ENCODE results near the gene MAGI1. TPM values are rescaled to one million over a fixed set of nuclear protein-coding genes. Genes with fewer than 3 reads are reported as not detected.

Gene MAGI1
- total RNA-seq, 5 donors from 2014 or later (not counting 1 experiment from before 2014, with no cell fraction given): 0.23 to 0.63 (median 0.29) TPM

DNA sequence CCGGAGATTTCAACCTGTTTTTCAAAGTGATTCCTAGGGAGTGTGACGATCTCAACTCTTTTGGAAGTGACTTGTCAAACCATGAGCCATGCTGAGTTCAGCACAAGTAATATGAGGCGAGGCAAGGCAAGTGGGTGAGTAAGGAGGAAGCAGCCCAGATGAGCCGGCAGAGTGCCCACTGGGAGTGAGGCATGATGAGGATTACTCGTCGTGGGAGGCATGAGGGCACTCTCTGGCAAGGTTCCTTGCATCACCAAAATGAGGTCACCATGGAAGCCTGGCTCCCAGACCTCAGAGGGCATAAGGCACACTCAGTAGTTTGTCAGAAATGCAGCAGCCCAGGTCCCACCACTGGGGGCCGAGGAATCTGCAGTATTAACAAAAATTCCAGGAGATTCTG, 636.1 kb downstream of the MAGI1 start:
- Mint-ChIP-seq H3K4me1 (no peaks in the 10 kb centered on the region), H3K36me3 (no peaks in the 10 kb centered on the region), H3K4me3 (no peak overlapping the region), H3K27me3 (no peaks in the 10 kb centered on the region), H3K27ac (no peak overlapping the region), H3K9me3 (no peaks in the 10 kb centered on the region)
- Histone ChIP-seq H3K9me3 (no peaks in the 10 kb centered on the region), H3K27ac (ENCODE audit: low read length) (no peak overlapping the region), H3K36me3 (ENCODE audit: control insufficient read depth in 2 of 2, extremely low read depth in 1 of 2, insufficient read depth in 1 of 2, low read length in 1 of 2) (no peaks in the 10 kb centered on the region), H3K27me3 (replicated peaks in 1 of 2; ENCODE audit: control insufficient read depth in 2 of 2, extremely low read depth in 1 of 2, insufficient read depth in 2 of 2, low read length in 1 of 2) (no peaks in the 10 kb centered on the region), H3K4me3 (ENCODE audit: control insufficient read depth in 1 of 2, extremely low read depth in 1 of 2, low read length in 1 of 2) (no peak overlapping the region), H3K4me1 (ENCODE audit: control insufficient read depth in 1 of 2, extremely low read depth in 1 of 2, insufficient read depth in 2 of 2, low read length in 2 of 2) (no peaks in the 10 kb centered on the region)
- ChIA-PET CTCF (no interaction called here), POLR2A (no interaction called here)
- ATAC-seq (replicated peaks in 1 of 4): no peak
- DNase-seq: no peak
- 85% methylated on average over 6 of the region's 7 CpGs for WGBS (ENCODE audit: insufficient coverage)

DNA sequence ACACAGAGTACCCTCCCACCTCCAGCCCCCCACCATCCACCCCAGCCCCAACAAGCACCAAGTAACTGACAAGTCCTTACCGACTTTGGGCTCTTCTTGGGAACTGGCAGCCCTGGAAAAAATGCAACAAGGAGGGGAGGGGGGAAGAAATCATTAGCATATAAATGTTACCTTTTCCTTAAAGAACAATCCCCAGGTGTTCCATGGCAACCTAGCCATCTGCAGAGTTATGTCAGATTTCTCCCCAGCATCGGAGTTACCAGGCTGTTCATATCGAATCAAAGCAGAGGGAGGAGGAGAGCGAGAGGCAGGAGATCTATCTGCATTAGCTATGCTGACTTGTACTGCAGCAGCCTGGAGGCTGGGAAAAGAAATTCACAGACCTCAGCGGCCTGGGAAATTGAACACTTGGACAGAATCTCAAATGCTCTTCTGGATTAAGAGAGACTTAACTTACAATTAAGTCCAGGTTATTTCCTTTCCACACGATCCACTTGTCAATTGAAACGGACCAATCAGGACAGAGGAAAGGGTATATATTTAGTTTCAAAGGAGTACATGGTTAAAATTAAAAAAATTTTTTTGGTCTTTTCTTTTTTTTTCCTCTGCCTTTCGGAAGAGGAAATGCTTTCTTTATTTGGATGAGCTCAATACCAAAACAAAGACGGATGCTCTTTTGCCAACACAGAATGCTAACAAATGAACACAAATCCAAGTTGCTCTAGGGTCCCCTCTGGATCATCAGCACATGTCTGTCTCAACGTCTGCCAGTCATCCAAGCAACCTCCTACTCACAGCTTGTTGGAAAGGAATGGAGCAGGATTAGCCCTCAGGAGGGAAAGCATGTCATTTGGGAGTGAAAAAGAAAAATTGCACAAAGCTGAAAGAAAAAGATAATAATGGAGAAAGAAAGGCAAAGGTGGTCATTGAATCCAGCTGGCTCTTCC, 637.1 kb downstream of the MAGI1 start:
- CTCF ChIA-PET: interaction anchor here in 1 of 2 donors (0.6 kb wide), 1 partner anchor 42 kb away, joined by 3 read pairs; no protein-coding TSS in a partner anchor
- WGBS (ENCODE audit: insufficient coverage): 77% methylated on average over 3 of the region's 10 CpGs
- POLR2A ChIA-PET: no interaction called here
- Histone ChIP-seq H3K27me3 (replicated peaks in 1 of 2; ENCODE audit: control insufficient read depth in 2 of 2, extremely low read depth in 1 of 2, insufficient read depth in 2 of 2, low read length in 1 of 2) (no peaks in the 10 kb centered on the region), H3K36me3 (ENCODE audit: control insufficient read depth in 2 of 2, extremely low read depth in 1 of 2, insufficient read depth in 1 of 2, low read length in 1 of 2) (no peaks in the 10 kb centered on the region), H3K27ac (ENCODE audit: low read length) (no peak overlapping the region), H3K9me3 (no peaks in the 10 kb centered on the region), H3K4me3 (ENCODE audit: control insufficient read depth in 1 of 2, extremely low read depth in 1 of 2, low read length in 1 of 2) (no peak overlapping the region), H3K4me1 (ENCODE audit: control insufficient read depth in 1 of 2, extremely low read depth in 1 of 2, insufficient read depth in 2 of 2, low read length in 2 of 2) (no peaks in the 10 kb centered on the region)
- Mint-ChIP-seq H3K27ac (no peak overlapping the region), H3K4me3 (no peak overlapping the region), H3K4me1 (no peaks in the 10 kb centered on the region), H3K9me3 (no peaks in the 10 kb centered on the region), H3K27me3 (no peaks in the 10 kb centered on the region), H3K36me3 (no peaks in the 10 kb centered on the region)
- DNase-seq (no peak), ATAC-seq (replicated peaks in 1 of 4) (no peak)

DNA sequence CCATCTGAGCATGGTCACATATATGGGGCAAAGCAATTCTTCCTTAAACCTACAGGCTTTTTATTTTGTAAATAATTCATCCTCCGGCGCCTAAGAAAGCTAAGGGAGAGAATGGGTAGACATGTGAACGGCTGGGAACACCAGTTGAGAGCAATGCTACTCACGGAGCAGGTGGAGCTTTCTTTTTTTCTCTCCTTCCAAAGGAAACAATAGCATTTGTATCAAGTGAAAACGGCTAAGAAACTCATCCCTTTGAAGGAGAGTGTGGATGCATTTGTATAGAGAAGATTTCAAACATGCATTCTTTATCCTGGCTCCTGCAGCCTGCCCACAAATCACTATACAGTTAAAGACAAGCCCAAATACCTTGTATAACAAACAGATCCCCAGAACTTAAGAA, 637.8 kb downstream of the MAGI1 start:
- no peak for ATAC-seq (replicated peaks in 1 of 4)
- Histone ChIP-seq H3K36me3 (ENCODE audit: control insufficient read depth in 2 of 2, extremely low read depth in 1 of 2, insufficient read depth in 1 of 2, low read length in 1 of 2) (no peaks in the 10 kb centered on the region), H3K27me3 (replicated peaks in 1 of 2; ENCODE audit: control insufficient read depth in 2 of 2, extremely low read depth in 1 of 2, insufficient read depth in 2 of 2, low read length in 1 of 2) (no peaks in the 10 kb centered on the region), H3K4me3 (ENCODE audit: control insufficient read depth in 1 of 2, extremely low read depth in 1 of 2, low read length in 1 of 2) (no peak overlapping the region), H3K27ac (ENCODE audit: low read length) (no peak overlapping the region), H3K9me3 (no peaks in the 10 kb centered on the region), H3K4me1 (ENCODE audit: control insufficient read depth in 1 of 2, extremely low read depth in 1 of 2, insufficient read depth in 2 of 2, low read length in 2 of 2) (no peaks in the 10 kb centered on the region)
- Mint-ChIP-seq H3K36me3 (no peaks in the 10 kb centered on the region), H3K4me3 (no peak overlapping the region), H3K27me3 (no peaks in the 10 kb centered on the region), H3K9me3 (peaks cover 0 to 2% (median 0%) of the 10 kb centered on the region in 3 donors), H3K4me1 (no peaks in the 10 kb centered on the region), H3K27ac (no peak overlapping the region)
- CTCF ChIA-PET: no interaction called here
- no CpG with 5 or more reads among the region's 5 CpGs for WGBS (ENCODE audit: insufficient coverage)
- POLR2A ChIA-PET: no interaction called here
- no peak for DNase-seq

- Histone ChIP-seq H3K4me3 (ENCODE audit: control insufficient read depth in 1 of 2, extremely low read depth in 1 of 2, low read length in 1 of 2) (no peak overlapping the region), H3K4me1 (ENCODE audit: control insufficient read depth in 1 of 2, extremely low read depth in 1 of 2, insufficient read depth in 2 of 2, low read length in 2 of 2) (no peaks in the 10 kb centered on the region), H3K9me3 (no peaks in the 10 kb centered on the region), H3K36me3 (ENCODE audit: control insufficient read depth in 2 of 2, extremely low read depth in 1 of 2, insufficient read depth in 1 of 2, low read length in 1 of 2) (no peaks in the 10 kb centered on the region), H3K27ac (ENCODE audit: low read length) (no peak overlapping the region), H3K27me3 (replicated peaks in 1 of 2; ENCODE audit: control insufficient read depth in 2 of 2, extremely low read depth in 1 of 2, insufficient read depth in 2 of 2, low read length in 1 of 2) (no peaks in the 10 kb centered on the region)
- no peaks in the 10 kb centered on the region for H3K4me1 Mint-ChIP-seq
- ATAC-seq (replicated peaks in 1 of 4) (no peak), DNase-seq (no peak)
- peaks cover 0 to 6% (median 1%) of the 10 kb centered on the region in 3 donors for H3K9me3 Mint-ChIP-seq
- no peaks in the 10 kb centered on the region for H3K36me3 Mint-ChIP-seq
- ChIA-PET POLR2A (interaction anchor here in 1 of 2 donors (0.7 kb wide), 1 partner anchor 27 kb away, joined by 3 read pairs; no protein-coding TSS in a partner anchor), CTCF (no interaction called here)
- H3K27ac Mint-ChIP-seq: no peak overlapping the region
- H3K4me3 Mint-ChIP-seq: no peak overlapping the region
- no peaks in the 10 kb centered on the region for H3K27me3 Mint-ChIP-seq
Observed at GRCh38 chr3:65398953-65399352, 639.8 kb downstream of the MAGI1 start.

DNA sequence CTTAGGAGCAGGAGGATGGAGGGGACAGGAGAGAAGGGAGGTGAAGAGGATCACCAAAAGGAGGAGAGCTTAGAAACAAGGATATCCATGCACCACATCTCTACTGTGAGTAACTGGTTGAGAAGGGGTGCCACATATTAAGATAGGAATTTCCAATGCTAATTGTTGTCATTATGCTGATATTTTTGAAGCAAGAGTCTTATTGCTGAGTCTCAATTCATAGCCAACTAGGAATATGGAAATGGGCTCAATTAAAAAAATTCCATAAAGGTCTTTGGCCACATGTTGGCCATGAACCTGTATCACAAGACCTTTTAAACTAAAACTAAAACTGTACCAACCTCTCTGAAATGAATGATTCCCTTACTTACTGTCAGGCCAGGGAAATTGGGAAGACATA, 642.6 kb downstream of the MAGI1 start:
- Mint-ChIP-seq H3K9me3 (peaks cover 4 to 6% (median 5%) of the 10 kb centered on the region in 3 donors), H3K4me1 (no peaks in the 10 kb centered on the region), H3K27me3 (no peaks in the 10 kb centered on the region), H3K4me3 (no peak overlapping the region), H3K27ac (no peak overlapping the region), H3K36me3 (no peaks in the 10 kb centered on the region)
- ATAC-seq (replicated peaks in 1 of 4) (no peak), DNase-seq (no peak)
- Histone ChIP-seq H3K9me3 (no peaks in the 10 kb centered on the region), H3K36me3 (ENCODE audit: control insufficient read depth in 2 of 2, extremely low read depth in 1 of 2, insufficient read depth in 1 of 2, low read length in 1 of 2) (no peaks in the 10 kb centered on the region), H3K4me3 (ENCODE audit: control insufficient read depth in 1 of 2, extremely low read depth in 1 of 2, low read length in 1 of 2) (no peak overlapping the region), H3K4me1 (ENCODE audit: control insufficient read depth in 1 of 2, extremely low read depth in 1 of 2, insufficient read depth in 2 of 2, low read length in 2 of 2) (no peaks in the 10 kb centered on the region), H3K27me3 (replicated peaks in 1 of 2; ENCODE audit: control insufficient read depth in 2 of 2, extremely low read depth in 1 of 2, insufficient read depth in 2 of 2, low read length in 1 of 2) (no peaks in the 10 kb centered on the region), H3K27ac (ENCODE audit: low read length) (no peak overlapping the region)
- ChIA-PET CTCF (no interaction called here), POLR2A (no interaction called here)

DNA sequence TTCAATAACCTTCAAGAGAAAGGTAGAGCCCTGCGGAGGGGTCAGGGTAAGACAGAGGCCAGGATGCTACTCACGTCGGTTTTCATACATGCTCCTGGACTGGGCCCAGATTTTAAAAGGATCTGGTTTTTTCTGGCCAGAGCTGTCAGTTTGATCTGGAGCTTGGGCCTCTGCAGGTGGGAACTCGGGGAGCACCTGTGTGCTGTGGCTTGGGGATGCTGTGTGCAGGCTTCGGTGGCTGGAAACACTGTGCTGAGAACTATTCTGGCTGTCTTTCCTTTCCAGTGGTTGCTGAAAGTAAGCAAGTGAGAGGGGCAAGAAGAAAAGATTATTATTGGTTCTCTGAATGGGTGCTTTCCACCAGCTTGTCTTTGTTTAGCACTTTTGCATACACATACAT, 647.6 kb downstream of the MAGI1 start:
- Histone ChIP-seq H3K4me3 (ENCODE audit: control insufficient read depth in 1 of 2, extremely low read depth in 1 of 2, low read length in 1 of 2) (no peak overlapping the region), H3K36me3 (ENCODE audit: control insufficient read depth in 2 of 2, extremely low read depth in 1 of 2, insufficient read depth in 1 of 2, low read length in 1 of 2) (no peaks in the 10 kb centered on the region), H3K9me3 (no peaks in the 10 kb centered on the region), H3K27me3 (replicated peaks in 1 of 2; ENCODE audit: control insufficient read depth in 2 of 2, extremely low read depth in 1 of 2, insufficient read depth in 2 of 2, low read length in 1 of 2) (no peaks in the 10 kb centered on the region), H3K27ac (ENCODE audit: low read length) (no peak overlapping the region), H3K4me1 (ENCODE audit: control insufficient read depth in 1 of 2, extremely low read depth in 1 of 2, insufficient read depth in 2 of 2, low read length in 2 of 2) (no peaks in the 10 kb centered on the region)
- DNase-seq: no peak
- ChIA-PET CTCF (no interaction called here), POLR2A (no interaction called here)
- no peak for ATAC-seq (replicated peaks in 1 of 4)
- H3K4me3 Mint-ChIP-seq: no peak overlapping the region
- no peak overlapping the region for H3K27ac Mint-ChIP-seq
- H3K9me3 Mint-ChIP-seq: peaks cover 5 to 12% (median 8%) of the 10 kb centered on the region in 3 donors
- no peaks in the 10 kb centered on the region for H3K36me3 Mint-ChIP-seq
- WGBS (ENCODE audit: insufficient coverage): 79% methylated on average over 4 of the region's 5 CpGs
- H3K4me1 Mint-ChIP-seq: no peaks in the 10 kb centered on the region
- no peaks in the 10 kb centered on the region for H3K27me3 Mint-ChIP-seq
